Measurements from ENCODE around the gene MED25. TPM values are rescaled to one million over a fixed set of nuclear protein-coding genes. Genes with fewer than 3 reads are reported as not detected.

MED25 gene
- total and polyA plus RNA-seq, 9 of the 15 experiments (the other 6 are each of a cell fraction or from before 2014, with no cell fraction given), result 4.1 to 93.9 (median 19.3) TPM

GRCh38 chr19:49862391-49863253 lies 44.5 kb downstream of the MED25 start (continued):
- TF ChIP-seq NRF1 (conservative IDR thresholded peaks at IDR 0.05 in 1 of 2, IDR thresholded peaks at IDR 0.05 in 1 of 2), result no peak
- TF ChIP-seq, protein P1, sequence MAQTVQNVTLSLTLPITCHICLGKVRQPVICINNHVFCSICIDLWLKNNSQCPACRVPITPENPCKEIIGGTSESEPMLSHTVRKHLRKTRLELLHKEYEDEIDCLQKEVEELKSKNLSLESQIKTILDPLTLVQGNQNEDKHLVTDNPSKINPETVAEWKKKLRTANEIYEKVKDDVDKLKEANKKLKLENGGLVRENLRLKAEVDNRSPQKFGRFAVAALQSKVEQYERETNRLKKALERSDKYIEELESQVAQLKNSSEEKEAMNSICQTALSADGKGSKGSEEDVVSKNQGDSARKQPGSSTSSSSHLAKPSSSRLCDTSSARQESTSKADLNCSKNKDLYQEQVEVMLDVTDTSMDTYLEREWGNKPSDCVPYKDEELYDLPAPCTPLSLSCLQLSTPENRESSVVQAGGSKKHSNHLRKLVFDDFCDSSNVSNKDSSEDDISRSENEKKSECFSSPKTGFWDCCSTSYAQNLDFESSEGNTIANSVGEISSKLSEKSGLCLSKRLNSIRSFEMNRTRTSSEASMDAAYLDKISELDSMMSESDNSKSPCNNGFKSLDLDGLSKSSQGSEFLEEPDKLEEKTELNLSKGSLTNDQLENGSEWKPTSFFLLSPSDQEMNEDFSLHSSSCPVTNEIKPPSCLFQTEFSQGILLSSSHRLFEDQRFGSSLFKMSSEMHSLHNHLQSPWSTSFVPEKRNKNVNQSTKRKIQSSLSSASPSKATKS (CRISPR knock-in tag; IDR thresholded peaks at IDR 0.05), result no peak
- no peak for TF ChIP-seq HDGF (IDR thresholded peaks at IDR 0.05)
- TF ChIP-seq CBFB (CRISPR knock-in tag; IDR thresholded peaks at IDR 0.05), result no peak
- peak in 1 of 3 experiments; percentile 13 for TF ChIP-seq YY1 (IDR thresholded peaks at IDR 0.05; ENCODE audit: borderline replicate concordance in 1 of 3, control insufficient read depth in 1 of 3, extremely low read depth in 1 of 3, insufficient read depth in 3 of 3, insufficient read length in 1 of 3, insufficient replicate concordance in 2 of 3, low read depth in 1 of 3, low read length in 2 of 3)
- TF ChIP-seq SNRNP70 (optimal IDR thresholded peaks at IDR 0.05; ENCODE audit: low read depth, low read length), result no peak
- TF ChIP-seq SAP30 (IDR thresholded peaks at IDR 0.05; ENCODE audit: borderline replicate concordance, insufficient read depth, low read depth, low read length, poor library complexity, severe bottlenecking), result no peak
- no peak for TF ChIP-seq ETV6 (IDR thresholded peaks at IDR 0.05; ENCODE audit: borderline replicate concordance in 1 of 2, low read depth in 2 of 2, low read length in 1 of 2)
- TF ChIP-seq ETV6 (CRISPR knock-in tag; IDR thresholded peaks at IDR 0.05; ENCODE audit: borderline replicate concordance), result no peak
- TF ChIP-seq ZNF384 (IDR thresholded peaks at IDR 0.05; ENCODE audit: low read depth, low read length), result no peak
- no peak for TF ChIP-seq ZNF780A (CRISPR knock-in tag; IDR thresholded peaks at IDR 0.05)
- TF ChIP-seq RBM25 (IDR thresholded peaks at IDR 0.05; ENCODE audit: low read depth, low read length, severe bottlenecking), result no peak
- TF ChIP-seq, protein P2, sequence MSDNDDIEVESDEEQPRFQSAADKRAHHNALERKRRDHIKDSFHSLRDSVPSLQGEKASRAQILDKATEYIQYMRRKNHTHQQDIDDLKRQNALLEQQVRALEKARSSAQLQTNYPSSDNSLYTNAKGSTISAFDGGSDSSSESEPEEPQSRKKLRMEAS (CRISPR knock-in tag; IDR thresholded peaks at IDR 0.05), result peak; percentile 37
- no peak for TF ChIP-seq MAFG (tag; conservative IDR thresholded peaks at IDR 0.05)
- TF ChIP-seq BCL6 (CRISPR knock-in tag; IDR thresholded peaks at IDR 0.05), result no peak
- no peak for TF ChIP-seq RBM17 (IDR thresholded peaks at IDR 0.05; ENCODE audit: borderline replicate concordance, low read depth, low read length)
- TF ChIP-seq WHSC1 (IDR thresholded peaks at IDR 0.05; ENCODE audit: low read length), result no peak
- TF ChIP-seq BCOR (IDR thresholded peaks at IDR 0.05), result peak; percentile 70; the same call in 1 of the 2 replicates
- no peak for TF ChIP-seq POLR3A (IDR thresholded peaks at IDR 0.05; ENCODE audit: borderline replicate concordance, extremely low read depth, insufficient read depth, insufficient read length)
- TF ChIP-seq, protein P3, sequence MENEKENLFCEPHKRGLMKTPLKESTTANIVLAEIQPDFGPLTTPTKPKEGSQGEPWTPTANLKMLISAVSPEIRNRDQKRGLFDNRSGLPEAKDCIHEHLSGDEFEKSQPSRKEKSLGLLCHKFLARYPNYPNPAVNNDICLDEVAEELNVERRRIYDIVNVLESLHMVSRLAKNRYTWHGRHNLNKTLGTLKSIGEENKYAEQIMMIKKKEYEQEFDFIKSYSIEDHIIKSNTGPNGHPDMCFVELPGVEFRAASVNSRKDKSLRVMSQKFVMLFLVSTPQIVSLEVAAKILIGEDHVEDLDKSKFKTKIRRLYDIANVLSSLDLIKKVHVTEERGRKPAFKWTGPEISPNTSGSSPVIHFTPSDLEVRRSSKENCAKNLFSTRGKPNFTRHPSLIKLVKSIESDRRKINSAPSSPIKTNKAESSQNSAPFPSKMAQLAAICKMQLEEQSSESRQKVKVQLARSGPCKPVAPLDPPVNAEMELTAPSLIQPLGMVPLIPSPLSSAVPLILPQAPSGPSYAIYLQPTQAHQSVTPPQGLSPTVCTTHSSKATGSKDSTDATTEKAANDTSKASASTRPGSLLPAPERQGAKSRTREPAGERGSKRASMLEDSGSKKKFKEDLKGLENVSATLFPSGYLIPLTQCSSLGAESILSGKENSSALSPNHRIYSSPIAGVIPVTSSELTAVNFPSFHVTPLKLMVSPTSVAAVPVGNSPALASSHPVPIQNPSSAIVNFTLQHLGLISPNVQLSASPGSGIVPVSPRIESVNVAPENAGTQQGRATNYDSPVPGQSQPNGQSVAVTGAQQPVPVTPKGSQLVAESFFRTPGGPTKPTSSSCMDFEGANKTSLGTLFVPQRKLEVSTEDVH (IDR thresholded peaks at IDR 0.05; ENCODE audit: low read depth, partially characterized antibody), result no peak
- no peak for TF ChIP-seq HMGN3 (IDR thresholded peaks at IDR 0.05; ENCODE audit: borderline replicate concordance, extremely low read depth, insufficient read length, low read depth, low read length)
- TF ChIP-seq ZKSCAN8 (CRISPR knock-in tag; IDR thresholded peaks at IDR 0.05), result no peak

Measured in K562 (cell line).